H9 (cell line): ENCODE measurements around the gene CCL7. TPM values are rescaled to one million over a fixed set of nuclear protein-coding genes. Genes with fewer than 3 reads are reported as not detected.

Experiments
- DNase-seq: peaks from one replicate; pipeline ENCODE4 v3.0.0-alpha.2; 2017
- H2AFZ ChIP-seq: one replicate; pipeline ENCODE4 v1.6.1; 2013; ENCODE audit warnings: mild to moderate bottlenecking, low read length, control low read depth, moderate library complexity
- H2AK5ac ChIP-seq: 2 replicates; pipeline ENCODE4 v1.6.1; 2013; ENCODE audit warnings: low read length, control low read depth, mixed read lengths; ENCODE audit not compliant: insufficient read length
- H2BK120ac ChIP-seq: one replicate; pipeline ENCODE4 v1.6.1; 2013; ENCODE audit warnings: low read depth, mild to moderate bottlenecking, low read length, control low read depth, inconsistent platforms; ENCODE audit not compliant: poor library complexity, severe bottlenecking
- H2BK12ac ChIP-seq: 2 replicates; pipeline ENCODE4 v1.6.1; 2013; ENCODE audit warnings: low read length, control low read depth, mixed read lengths, low read depth; ENCODE audit not compliant: insufficient read length
- H2BK15ac ChIP-seq: 2 replicates; pipeline ENCODE4 v1.6.1; 2013; ENCODE audit warnings: low read depth, low read length, control low read depth
- H2BK20ac ChIP-seq: one replicate; pipeline ENCODE4 v1.6.1; 2013; ENCODE audit warnings: low read depth, mild to moderate bottlenecking, low read length, control low read depth, inconsistent platforms; ENCODE audit not compliant: poor library complexity, severe bottlenecking
- H2BK5ac ChIP-seq: 2 replicates; pipeline ENCODE4 v1.6.1; 2013; ENCODE audit warnings: low read length, control low read depth, mixed read lengths; ENCODE audit not compliant: insufficient read length
- H3K14ac ChIP-seq: 2 replicates; pipeline ENCODE4 v1.6.1; 2013; ENCODE audit warnings: low read length, control low read depth; ENCODE audit not compliant: insufficient read depth
- H3K18ac ChIP-seq: 2 replicates; pipeline ENCODE4 v1.6.1; 2013; ENCODE audit warnings: low read depth, mild to moderate bottlenecking, mixed read lengths, low read length, control low read depth; ENCODE audit not compliant: insufficient read length
- H3K23ac ChIP-seq: 2 replicates; pipeline ENCODE4 v1.6.1; 2013; ENCODE audit warnings: low read length, control low read depth, mixed read lengths, low read depth; ENCODE audit not compliant: insufficient read length
- H3K23me2 ChIP-seq: 2 replicates; pipeline ENCODE4 v1.6.1; 2013; ENCODE audit warnings: low read depth, mild to moderate bottlenecking, mixed read lengths, low read length, control low read depth; ENCODE audit not compliant: insufficient read length, poor library complexity, severe bottlenecking
- H3K27ac ChIP-seq: 2 replicates; pipeline ENCODE4 v1.5.1; 2013; ENCODE audit warnings: low read length, control low read depth, mixed read lengths, low read depth; ENCODE audit not compliant: insufficient read length
- H3K27me3 ChIP-seq: 2 replicates; pipeline ENCODE4 v1.6.1; 2013; ENCODE audit warnings: low read length, control low read depth, inconsistent platforms; ENCODE audit not compliant: insufficient read depth
- H3K4ac ChIP-seq: 2 replicates; pipeline ENCODE4 v1.6.1; 2013; ENCODE audit warnings: low read depth, mild to moderate bottlenecking, control low read depth, inconsistent platforms, low read length, moderate library complexity
- H3K4me1 ChIP-seq: 2 replicates; pipeline ENCODE4 v1.6.1; 2013; ENCODE audit warnings: low read length, control low read depth, inconsistent platforms; ENCODE audit not compliant: insufficient read depth
- H3K4me2 ChIP-seq: 2 replicates; pipeline ENCODE4 v1.6.1; 2013; ENCODE audit warnings: low read length, control low read depth, mixed read lengths; ENCODE audit not compliant: insufficient read length, insufficient read depth
- H3K56ac ChIP-seq: 2 replicates; pipeline ENCODE4 v1.6.1; 2013; ENCODE audit warnings: low read depth, mild to moderate bottlenecking, mixed read lengths, low read length, control low read depth; ENCODE audit not compliant: insufficient read length
- H3K79me1 ChIP-seq: 2 replicates; pipeline ENCODE4 v1.6.1; 2013; ENCODE audit warnings: low read depth, mild to moderate bottlenecking, moderate library complexity, low read length, control low read depth, inconsistent platforms; ENCODE audit not compliant: insufficient read depth, poor library complexity, severe bottlenecking
- H3K79me2 ChIP-seq: 2 replicates; pipeline ENCODE4 v1.6.1; 2013; ENCODE audit warnings: low read length, control low read depth, inconsistent platforms; ENCODE audit not compliant: insufficient read depth
- H3K9ac ChIP-seq: 2 replicates; pipeline ENCODE4 v1.6.1; 2013; ENCODE audit warnings: low read length, control low read depth, mixed read lengths; ENCODE audit not compliant: insufficient read length; ENCODE audit errors: extremely low read depth
- H3K9me3 ChIP-seq: one replicate; pipeline ENCODE4 v1.6.1; 2013; ENCODE audit warnings: low read depth, low read length, inconsistent platforms; ENCODE audit not compliant: control insufficient read depth
- H3T11ph ChIP-seq: one replicate; pipeline ENCODE4 v1.6.1; 2013; ENCODE audit warnings: mild to moderate bottlenecking, low read length, control low read depth, inconsistent platforms
- H4K20me1 ChIP-seq: one replicate; pipeline ENCODE4 v1.6.1; 2013; ENCODE audit not compliant: control insufficient read depth, insufficient read length, insufficient read depth
- H4K5ac ChIP-seq: 2 replicates; pipeline ENCODE4 v1.6.1; 2013; ENCODE audit warnings: low read depth, mild to moderate bottlenecking, mixed read lengths, low read length, control low read depth; ENCODE audit not compliant: insufficient read length
- H4K8ac ChIP-seq: replicated peaks from 2 replicates; pipeline ENCODE4 v1.6.1; 2013; ENCODE audit warnings: low read length, control low read depth, mixed read lengths, low read depth; ENCODE audit not compliant: insufficient read length
- H4K91ac ChIP-seq: 2 replicates; pipeline ENCODE4 v1.6.1; 2013; ENCODE audit warnings: low read depth, mild to moderate bottlenecking, moderate library complexity, mixed read lengths, low read length, control low read depth; ENCODE audit not compliant: insufficient read length
- H3K27ac Mint-ChIP-seq, 3 experiments: 2 replicates in 2 of 3; 3 replicates in 1 of 3; pipeline ENCODE4 v1.8.0; 2020 to 2021; ENCODE audit warnings: mixed read lengths in 3 of 3, mild to moderate bottlenecking in 1 of 3, moderate library complexity in 1 of 3
- H3K27me3 Mint-ChIP-seq: 2 replicates; pipeline ENCODE4 v1.8.0; 2021; ENCODE audit warnings: low read depth, mild to moderate bottlenecking, moderate library complexity, mixed read lengths
- H3K36me3 Mint-ChIP-seq, 3 experiments: 2 replicates in 2 of 3; 3 replicates in 1 of 3; pipeline ENCODE4 v1.8.0; 2020 to 2021; ENCODE audit warnings: low read depth in 3 of 3, mixed read lengths in 3 of 3; ENCODE audit not compliant: insufficient read depth in 1 of 3
- H3K4me1 Mint-ChIP-seq, 2 experiments: 2 replicates each; pipeline ENCODE4 v1.8.0; 2020; ENCODE audit warnings: mixed read lengths in 2 of 2
- H3K4me3 Mint-ChIP-seq, 2 experiments: 2 replicates in 1 of 2; 3 replicates in 1 of 2; pipeline ENCODE4 v1.8.0; 2020 to 2021; ENCODE audit warnings: mild to moderate bottlenecking in 2 of 2, mixed read lengths in 2 of 2, moderate library complexity in 1 of 2
- H3K9me3 Mint-ChIP-seq, 2 experiments: 2 replicates in 1 of 2; 3 replicates in 1 of 2; pipeline ENCODE4 v1.8.0; 2020; ENCODE audit warnings: mild to moderate bottlenecking in 2 of 2, mixed read lengths in 2 of 2, moderate library complexity in 1 of 2
- WGBS: extraction: QIAGEN DNeasy Blood & Tissue Kit; methylation state at CpG from one replicate; pipeline ENCODE4 v1.1.7; 2013; ENCODE audit warnings: missing lambda C conversion rate, low lambda C conversion rate, mixed read lengths; ENCODE audit not compliant: insufficient read length; ENCODE audit errors: extremely low coverage; 5-methylcytosine and 5-hydroxymethylcytosine counted together
- total RNA-seq: library from RNA; stranded (reverse); gene quantifications from 2 replicates; pipeline ENCODE4 v1.2.1, GENCODE V29; 2021
- TF ChIP-seq, protein P1 (sequence below): fragments of 200-600 bp; sonication (generic); conservative IDR thresholded peaks from 3 replicates; pipeline ENCODE4 v1.8.0; 2021; ENCODE audit warnings: antibody characterized with exemption, mild to moderate bottlenecking

Gene CCL7
- total RNA-seq, 1 experiment from 2014 or later: not detected

- Mint-ChIP-seq H3K36me3 (no peaks in the 10 kb centered on the region), H3K4me3 (no peak overlapping the region), H3K27me3 (peaks cover 14% of the 10 kb centered on the region), H3K4me1 (peaks cover 0 to 5% of the 10 kb centered on the region in 2 experiments; a peak in 3 of 4 replicates), H3K9me3 (no peaks in the 10 kb centered on the region), H3K27ac (no peak overlapping the region)
- no peak overlapping the region for H3K56ac ChIP-seq
- H3K27ac ChIP-seq: no peak overlapping the region
- no peak overlapping the region for H2AFZ ChIP-seq
- H3K23ac ChIP-seq: no peak overlapping the region
- no peaks in the 10 kb centered on the region for H4K20me1 ChIP-seq
- no peak overlapping the region for H3K4me2 ChIP-seq
- H2BK5ac ChIP-seq: no peak overlapping the region
- no peak overlapping the region for H3T11ph ChIP-seq
- no peak overlapping the region for H3K4ac ChIP-seq
- H4K5ac ChIP-seq: no peak overlapping the region
- no peaks in the 10 kb centered on the region for H3K23me2 ChIP-seq
- no peak overlapping the region for H3K14ac ChIP-seq
- H3K79me1 ChIP-seq: no peaks in the 10 kb centered on the region
- DNase-seq: no peak
- no peaks in the 10 kb centered on the region for H3K4me1 ChIP-seq
- no peak overlapping the region for H2BK12ac ChIP-seq
- no peak overlapping the region for H2BK20ac ChIP-seq
- no CpG with 5 or more reads among the region's 7 CpGs for WGBS
- H3K9me3 ChIP-seq: no peaks in the 10 kb centered on the region
- H4K8ac ChIP-seq: no peak overlapping the region
- TF ChIP-seq, protein P1, sequence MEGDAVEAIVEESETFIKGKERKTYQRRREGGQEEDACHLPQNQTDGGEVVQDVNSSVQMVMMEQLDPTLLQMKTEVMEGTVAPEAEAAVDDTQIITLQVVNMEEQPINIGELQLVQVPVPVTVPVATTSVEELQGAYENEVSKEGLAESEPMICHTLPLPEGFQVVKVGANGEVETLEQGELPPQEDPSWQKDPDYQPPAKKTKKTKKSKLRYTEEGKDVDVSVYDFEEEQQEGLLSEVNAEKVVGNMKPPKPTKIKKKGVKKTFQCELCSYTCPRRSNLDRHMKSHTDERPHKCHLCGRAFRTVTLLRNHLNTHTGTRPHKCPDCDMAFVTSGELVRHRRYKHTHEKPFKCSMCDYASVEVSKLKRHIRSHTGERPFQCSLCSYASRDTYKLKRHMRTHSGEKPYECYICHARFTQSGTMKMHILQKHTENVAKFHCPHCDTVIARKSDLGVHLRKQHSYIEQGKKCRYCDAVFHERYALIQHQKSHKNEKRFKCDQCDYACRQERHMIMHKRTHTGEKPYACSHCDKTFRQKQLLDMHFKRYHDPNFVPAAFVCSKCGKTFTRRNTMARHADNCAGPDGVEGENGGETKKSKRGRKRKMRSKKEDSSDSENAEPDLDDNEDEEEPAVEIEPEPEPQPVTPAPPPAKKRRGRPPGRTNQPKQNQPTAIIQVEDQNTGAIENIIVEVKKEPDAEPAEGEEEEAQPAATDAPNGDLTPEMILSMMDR: no peak
- no peak overlapping the region for H2BK15ac ChIP-seq
- no peak overlapping the region for H4K91ac ChIP-seq
- no peaks in the 10 kb centered on the region for H3K79me2 ChIP-seq
- no peaks in the 10 kb centered on the region for H3K27me3 ChIP-seq
- no peak overlapping the region for H3K9ac ChIP-seq
- no peak overlapping the region for H2BK120ac ChIP-seq
- no peak overlapping the region for H3K18ac ChIP-seq
- no peak overlapping the region for H2AK5ac ChIP-seq
These were observed 41.3 kb downstream of the CCL7 start for GRCh38 chr17:34311291-34311690.
